Measurements from ENCODE around the gene ALKBH5. TPM values are rescaled to one million over a fixed set of nuclear protein-coding genes. Genes with fewer than 3 reads are reported as not detected.

Gene ALKBH5
- total RNA-seq, 1 experiment from 2014 or later = 124 TPM

GRCh38 chr17:18191236-18191667 is 7.6 kb downstream of the ALKBH5 start:
- Histone ChIP-seq H3K79me2 (ENCODE audit: low read length) (peaks cover 95% of the 10 kb centered on the region), H2AFZ (ENCODE audit: low read length) (no peak overlapping the region), H3K36me3 (ENCODE audit: insufficient read depth, low read length) (peaks cover 49% of the 10 kb centered on the region), H3K27ac (ENCODE audit: low read length) (no peak overlapping the region), H3K9me3 (ENCODE audit: low read length) (no peaks in the 10 kb centered on the region), H3K4me2 (ENCODE audit: low read depth, low read length, poor library complexity, severe bottlenecking) (no peak overlapping the region), H3K9me2 (replicated peaks; ENCODE audit: insufficient read depth, low read length) (no peaks in the 10 kb centered on the region), H3K27me3 (ENCODE audit: low read length) (no peaks in the 10 kb centered on the region), H3K4me3 (ENCODE audit: low read length) (no peak overlapping the region), H4K20me1 (ENCODE audit: insufficient read depth, low read depth, low read length) (peaks cover 62% of the 10 kb centered on the region), H3K4me1 (ENCODE audit: low read length) (peaks cover 23% of the 10 kb centered on the region), H3K9ac (ENCODE audit: low read length) (no peak overlapping the region)
- no peak for DNase-seq

GRCh38 chr17:18191967-18192366 is 8.3 kb downstream of the ALKBH5 start:
- Histone ChIP-seq H3K27ac (ENCODE audit: low read length) (no peak overlapping the region), H4K20me1 (ENCODE audit: insufficient read depth, low read depth, low read length) (peaks cover 58% of the 10 kb centered on the region), H3K79me2 (ENCODE audit: low read length) (peaks cover 95% of the 10 kb centered on the region), H3K4me1 (ENCODE audit: low read length) (peaks cover 16% of the 10 kb centered on the region), H3K9me3 (ENCODE audit: low read length) (no peaks in the 10 kb centered on the region), H3K4me3 (ENCODE audit: low read length) (no peak overlapping the region), H3K36me3 (ENCODE audit: insufficient read depth, low read length) (peaks cover 46% of the 10 kb centered on the region), H3K27me3 (ENCODE audit: low read length) (no peaks in the 10 kb centered on the region), H2AFZ (ENCODE audit: low read length) (no peak overlapping the region), H3K4me2 (ENCODE audit: low read depth, low read length, poor library complexity, severe bottlenecking) (no peak overlapping the region), H3K9me2 (replicated peaks; ENCODE audit: insufficient read depth, low read length) (no peaks in the 10 kb centered on the region), H3K9ac (ENCODE audit: low read length) (no peak overlapping the region)
- no peak for DNase-seq

DNA sequence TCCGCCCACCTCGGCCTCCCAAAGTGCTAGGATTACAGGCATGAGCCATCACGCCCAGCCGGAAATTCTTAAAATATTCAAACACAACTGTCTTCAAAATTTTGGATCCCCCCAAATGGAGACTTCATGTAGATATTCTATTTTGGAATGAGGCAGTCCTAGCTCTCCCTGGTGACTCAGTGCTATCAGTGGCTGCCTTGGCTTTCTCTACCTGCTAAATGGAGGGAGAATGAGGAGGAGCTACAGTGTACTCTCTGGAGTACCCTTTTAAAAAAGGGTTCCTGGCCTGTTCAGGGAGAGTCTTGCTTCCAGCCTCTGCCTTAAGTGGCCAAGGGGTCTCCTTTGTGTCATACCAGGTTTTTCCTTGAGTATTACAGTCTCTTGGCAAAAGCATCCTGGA is 10.8 kb downstream of the ALKBH5 start:
- DNase-seq = no peak
- Histone ChIP-seq H3K27ac (ENCODE audit: low read length) (no peak overlapping the region), H3K27me3 (ENCODE audit: low read length) (no peaks in the 10 kb centered on the region), H3K4me2 (ENCODE audit: low read depth, low read length, poor library complexity, severe bottlenecking) (no peak overlapping the region), H3K4me1 (ENCODE audit: low read length) (no peaks in the 10 kb centered on the region), H3K9me2 (replicated peaks; ENCODE audit: insufficient read depth, low read length) (no peaks in the 10 kb centered on the region), H3K36me3 (ENCODE audit: insufficient read depth, low read length) (peaks cover 45% of the 10 kb centered on the region), H3K9me3 (ENCODE audit: low read length) (no peaks in the 10 kb centered on the region), H3K79me2 (ENCODE audit: low read length) (peaks cover 95% of the 10 kb centered on the region), H4K20me1 (ENCODE audit: insufficient read depth, low read depth, low read length) (peaks cover 54% of the 10 kb centered on the region), H3K4me3 (ENCODE audit: low read length) (no peak overlapping the region), H3K9ac (ENCODE audit: low read length) (no peak overlapping the region), H2AFZ (ENCODE audit: low read length) (no peak overlapping the region)

DNA sequence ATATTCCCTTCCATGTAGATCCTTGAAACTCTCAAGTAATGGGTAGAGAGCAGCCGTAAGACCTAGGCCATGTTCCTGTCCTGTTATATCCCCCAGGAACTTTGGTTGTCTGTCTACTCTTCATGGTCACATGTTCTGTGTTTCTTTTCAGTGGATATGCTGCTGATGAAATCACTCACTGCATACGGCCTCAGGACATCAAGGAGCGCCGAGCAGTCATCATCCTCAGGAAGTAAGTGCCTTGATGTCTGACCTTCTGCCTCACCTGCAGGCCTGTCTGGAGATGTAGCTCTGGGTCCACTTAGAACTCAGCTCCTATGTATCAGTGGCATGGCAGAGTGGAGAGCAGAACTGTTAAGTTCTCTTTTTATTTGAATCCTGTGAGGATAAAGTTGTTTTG is 11.2 kb downstream of the ALKBH5 start:
- no peak for DNase-seq
- H3K79me2 ChIP-seq (ENCODE audit: low read length) = peaks cover 95% of the 10 kb centered on the region
- no peak overlapping the region for H2AFZ ChIP-seq (ENCODE audit: low read length)
- H3K36me3 ChIP-seq (ENCODE audit: insufficient read depth, low read length) = peaks cover 48% of the 10 kb centered on the region
- no peaks in the 10 kb centered on the region for H3K4me1 ChIP-seq (ENCODE audit: low read length)
- H3K9me2 ChIP-seq (replicated peaks; ENCODE audit: insufficient read depth, low read length) = no peaks in the 10 kb centered on the region
- no peak overlapping the region for H3K4me3 ChIP-seq (ENCODE audit: low read length)
- H3K9me3 ChIP-seq (ENCODE audit: low read length) = no peaks in the 10 kb centered on the region
- H4K20me1 ChIP-seq (ENCODE audit: insufficient read depth, low read depth, low read length) = peaks cover 50% of the 10 kb centered on the region
- H3K27me3 ChIP-seq (ENCODE audit: low read length) = no peaks in the 10 kb centered on the region
- H3K4me2 ChIP-seq (ENCODE audit: low read depth, low read length, poor library complexity, severe bottlenecking) = no peak overlapping the region
- H3K27ac ChIP-seq (ENCODE audit: low read length) = no peak overlapping the region
- H3K9ac ChIP-seq (ENCODE audit: low read length) = no peak overlapping the region

GRCh38 chr17:18195246-18195645 is 11.6 kb downstream of the ALKBH5 start:
- Histone ChIP-seq H3K27ac (ENCODE audit: low read length) (no peak overlapping the region), H3K9me2 (replicated peaks; ENCODE audit: insufficient read depth, low read length) (no peaks in the 10 kb centered on the region), H3K4me1 (ENCODE audit: low read length) (no peaks in the 10 kb centered on the region), H3K36me3 (ENCODE audit: insufficient read depth, low read length) (peaks cover 49% of the 10 kb centered on the region), H3K4me2 (ENCODE audit: low read depth, low read length, poor library complexity, severe bottlenecking) (no peak overlapping the region), H3K9ac (ENCODE audit: low read length) (no peak overlapping the region), H2AFZ (ENCODE audit: low read length) (no peak overlapping the region), H3K9me3 (ENCODE audit: low read length) (no peaks in the 10 kb centered on the region), H3K27me3 (ENCODE audit: low read length) (no peaks in the 10 kb centered on the region), H3K4me3 (ENCODE audit: low read length) (no peak overlapping the region), H4K20me1 (ENCODE audit: insufficient read depth, low read depth, low read length) (peaks cover 50% of the 10 kb centered on the region), H3K79me2 (ENCODE audit: low read length) (peaks cover 93% of the 10 kb centered on the region)
- no peak for DNase-seq

DNA sequence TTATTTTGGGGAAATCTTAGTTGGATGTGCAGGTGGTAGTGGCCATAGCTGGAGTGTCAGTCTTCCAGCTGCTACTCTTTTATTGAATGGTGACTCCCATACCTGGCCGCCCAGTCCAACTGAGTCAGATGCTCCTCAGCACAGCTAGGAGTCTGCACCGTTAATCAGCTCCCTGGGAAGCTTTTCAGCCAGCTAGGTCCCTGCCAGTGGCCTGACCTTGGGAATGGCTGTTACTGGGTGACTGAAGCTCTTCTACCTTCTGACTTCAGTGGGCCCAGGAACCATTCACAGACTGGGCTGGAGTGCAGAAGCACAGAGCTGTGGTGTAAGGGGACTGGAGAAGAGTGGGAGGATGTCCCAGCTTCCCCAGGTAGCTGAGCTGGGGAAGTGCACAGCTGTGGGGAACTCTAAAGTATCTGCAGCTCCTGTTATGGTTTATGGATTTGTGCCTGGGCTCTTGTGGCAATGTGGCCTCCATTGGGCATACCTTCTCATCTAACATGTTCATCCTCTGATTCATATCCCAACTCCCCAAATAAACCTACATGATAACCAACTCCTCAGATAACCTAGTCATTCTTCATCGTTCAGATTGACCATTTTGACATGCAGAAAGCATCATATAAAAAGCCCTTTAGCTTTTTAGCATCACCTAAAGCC is 14.0 kb downstream of the ALKBH5 start:
- H3K36me3 ChIP-seq (ENCODE audit: insufficient read depth, low read length) = peaks cover 37% of the 10 kb centered on the region
- H3K79me2 ChIP-seq (ENCODE audit: low read length) = peaks cover 85% of the 10 kb centered on the region

DNA sequence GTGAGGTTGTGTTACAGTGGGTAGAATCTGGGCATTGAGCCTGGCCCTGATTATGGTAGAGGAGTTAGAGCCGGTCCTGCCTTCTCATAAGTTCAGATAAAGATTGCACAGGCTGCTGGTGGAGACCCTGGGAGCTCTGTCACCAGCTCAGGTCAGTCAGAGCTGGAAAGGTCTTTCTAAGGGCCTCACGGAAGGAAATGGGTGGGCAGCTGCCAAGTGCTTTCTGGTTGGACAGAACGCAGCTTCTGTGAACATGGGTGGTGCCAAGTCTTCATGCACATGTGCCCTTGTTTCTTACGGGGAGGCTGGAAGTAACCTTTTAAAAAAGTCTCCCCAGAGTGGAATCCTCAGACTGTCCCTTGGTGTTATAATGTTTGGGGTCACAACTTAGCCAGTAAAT is 14.9 kb downstream of the ALKBH5 start:
- Histone ChIP-seq H3K27ac (ENCODE audit: low read length) (no peak overlapping the region), H3K4me2 (ENCODE audit: low read depth, low read length, poor library complexity, severe bottlenecking) (no peak overlapping the region), H3K27me3 (ENCODE audit: low read length) (no peaks in the 10 kb centered on the region), H3K9me3 (ENCODE audit: low read length) (no peaks in the 10 kb centered on the region), H2AFZ (ENCODE audit: low read length) (no peak overlapping the region), H4K20me1 (ENCODE audit: insufficient read depth, low read depth, low read length) (peaks cover 42% of the 10 kb centered on the region), H3K79me2 (ENCODE audit: low read length) (peaks cover 84% of the 10 kb centered on the region), H3K9me2 (replicated peaks; ENCODE audit: insufficient read depth, low read length) (no peaks in the 10 kb centered on the region), H3K4me3 (ENCODE audit: low read length) (no peak overlapping the region), H3K4me1 (ENCODE audit: low read length) (no peaks in the 10 kb centered on the region), H3K36me3 (ENCODE audit: insufficient read depth, low read length) (peaks cover 34% of the 10 kb centered on the region), H3K9ac (ENCODE audit: low read length) (no peak overlapping the region)
- no peak for DNase-seq

More for the DNA sequence above, 14.0 kb downstream of the ALKBH5 start:
- Histone ChIP-seq H4K20me1 (ENCODE audit: insufficient read depth, low read depth, low read length) (peaks cover 42% of the 10 kb centered on the region), H3K9ac (ENCODE audit: low read length) (no peak overlapping the region), H3K9me3 (ENCODE audit: low read length) (no peaks in the 10 kb centered on the region), H3K27me3 (ENCODE audit: low read length) (no peaks in the 10 kb centered on the region), H3K4me2 (ENCODE audit: low read depth, low read length, poor library complexity, severe bottlenecking) (no peak overlapping the region), H3K9me2 (replicated peaks; ENCODE audit: insufficient read depth, low read length) (no peaks in the 10 kb centered on the region), H2AFZ (ENCODE audit: low read length) (no peak overlapping the region), H3K27ac (ENCODE audit: low read length) (no peak overlapping the region), H3K4me3 (ENCODE audit: low read length) (no peak overlapping the region), H3K4me1 (ENCODE audit: low read length) (no peaks in the 10 kb centered on the region)
- DNase-seq = no peak

DNA sequence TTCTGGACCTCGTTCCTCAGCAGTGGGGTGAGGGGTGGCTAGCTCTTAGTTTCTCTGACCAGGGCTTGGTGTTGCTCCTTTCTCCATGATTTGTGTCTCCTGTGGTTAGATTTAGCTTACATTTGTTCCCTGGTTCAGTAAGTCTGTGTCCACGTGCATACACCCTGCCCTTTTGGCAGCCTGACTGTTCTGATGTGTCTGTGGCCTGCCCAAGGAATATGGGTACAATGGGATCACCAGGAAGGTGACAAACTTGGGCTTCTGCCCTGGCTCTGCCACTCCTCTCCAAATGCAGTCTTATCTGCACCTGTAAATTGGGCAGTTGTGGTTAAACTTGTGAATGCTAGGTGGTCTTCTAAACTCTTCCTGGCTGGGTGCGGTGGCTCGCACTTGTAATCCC is 17.5 kb downstream of the ALKBH5 start:
- Histone ChIP-seq H3K9me3 (ENCODE audit: low read length) (no peaks in the 10 kb centered on the region), H3K4me2 (ENCODE audit: low read depth, low read length, poor library complexity, severe bottlenecking) (no peak overlapping the region), H4K20me1 (ENCODE audit: insufficient read depth, low read depth, low read length) (peaks cover 53% of the 10 kb centered on the region), H3K36me3 (ENCODE audit: insufficient read depth, low read length) (peaks cover 29% of the 10 kb centered on the region; the same call in 1 of the 2 replicates), H2AFZ (ENCODE audit: low read length) (no peak overlapping the region), H3K9ac (ENCODE audit: low read length) (no peak overlapping the region), H3K4me1 (ENCODE audit: low read length) (no peaks in the 10 kb centered on the region), H3K9me2 (replicated peaks; ENCODE audit: insufficient read depth, low read length) (no peaks in the 10 kb centered on the region), H3K27me3 (ENCODE audit: low read length) (no peaks in the 10 kb centered on the region), H3K27ac (ENCODE audit: low read length) (no peak overlapping the region), H3K79me2 (ENCODE audit: low read length) (peaks cover 79% of the 10 kb centered on the region), H3K4me3 (ENCODE audit: low read length) (no peak overlapping the region)
- no peak for DNase-seq

Measured in Karpas-422 (cell line).